Vein endothelial cell (primary cell): ENCODE measurements around the gene GDPGP1. TPM values are rescaled to one million over a fixed set of nuclear protein-coding genes. Genes with fewer than 3 reads are reported as not detected.

ENCODE experiments used
- small RNA-seq: library from RNA; depleted of rRNA; stranded (forward); fragments of <200 nt; gene quantifications from one replicate; pipeline ENCODE3, GENCODE V24; 2012
- total RNA-seq: library from RNA; depleted of rRNA; stranded (reverse); fragments of >200 nt; gene quantifications from 2 replicates; pipeline ENCODE4 v1.2.3, GENCODE V29; 2012

GDPGP1 gene
- 10.1 and 11.8 TPM in 2 replicates for total RNA-seq

GRCh38 chr15:90234096-90234988, at the start of gene GDPGP1:
Gene GDPGP1, plus strand, starts transcription at chr15:90234209. Its CDS starts 6,700 bp downstream, at chr15:90240909.

GRCh38 chr15:90201130-90201943, 32.7 kb upstream of the GDPGP1 start, which contains the start of gene SEMA4B:
Gene SEMA4B, plus strand, starts transcription at chr15:90201330. Its CDS starts 249 bp downstream, at chr15:90201579.

GRCh38 chr15:90233387-90234095, 468 bp upstream of the GDPGP1 start, which contains the start of gene CIB1:
Gene CIB1, minus strand, starts transcription at chr15:90233941. Its CDS starts 56 bp downstream, at chr15:90233885.

GRCh38 chr15:90249203-90249863, 15.3 kb downstream of the GDPGP1 start, which contains the start of gene TTLL13:
Gene TTLL13, plus strand, starts transcription at chr15:90249556. Its CDS starts 1,075 bp downstream, at chr15:90250631.

GRCh38 chr15:90265271-90266060, 31.5 kb downstream of the GDPGP1 start, which contains the start of gene NGRN:
Gene NGRN, plus strand, starts transcription at chr15:90265672. Its CDS starts 41 bp downstream, at chr15:90265713.

Small RNAs within 50 kb of the gene (small RNA-seq; reads per million reads assigned to genes)
- gene AC091167.3 (not detected), gene RN7SL736P (not detected)

Other genes starting within 250 kb of the GDPGP1 start
- 14.9 and 25.2 TPM in 2 replicates for gene ZNF710, start 232.9 kb upstream of the GDPGP1 start, total RNA-seq
- gene IDH2, start 131.7 kb upstream of the GDPGP1 start, total RNA-seq = 86.3 and 130 TPM in 2 replicates
- gene SEMA4B, start 32.9 kb upstream of the GDPGP1 start, total RNA-seq = 7.5 and 8.8 TPM in 2 replicates
- gene CIB1, start 268 bp upstream of the GDPGP1 start, total RNA-seq = 28.2 and 31.4 TPM in 2 replicates
- gene TTLL13, start 15.3 kb downstream of the GDPGP1 start, total RNA-seq = 0.38 TPM in 1 of 2 replicates, not detected in the other
- gene NGRN, start 31.5 kb downstream of the GDPGP1 start, total RNA-seq = 49.5 and 54.5 TPM in 2 replicates
- gene ZNF774, start 118.1 kb downstream of the GDPGP1 start, total RNA-seq = 0.98 and 1.4 TPM in 2 replicates
- 252 and 323 TPM in 2 replicates for gene IQGAP1, start 154.0 kb downstream of the GDPGP1 start, total RNA-seq